ENCODE data around the gene SEZ6L2. TPM values are rescaled to one million over a fixed set of nuclear protein-coding genes. Genes with fewer than 3 reads are reported as not detected.

SEZ6L2 gene
- total RNA-seq, 1 experiment from 2014 or later: 70.7 TPM

DNA sequence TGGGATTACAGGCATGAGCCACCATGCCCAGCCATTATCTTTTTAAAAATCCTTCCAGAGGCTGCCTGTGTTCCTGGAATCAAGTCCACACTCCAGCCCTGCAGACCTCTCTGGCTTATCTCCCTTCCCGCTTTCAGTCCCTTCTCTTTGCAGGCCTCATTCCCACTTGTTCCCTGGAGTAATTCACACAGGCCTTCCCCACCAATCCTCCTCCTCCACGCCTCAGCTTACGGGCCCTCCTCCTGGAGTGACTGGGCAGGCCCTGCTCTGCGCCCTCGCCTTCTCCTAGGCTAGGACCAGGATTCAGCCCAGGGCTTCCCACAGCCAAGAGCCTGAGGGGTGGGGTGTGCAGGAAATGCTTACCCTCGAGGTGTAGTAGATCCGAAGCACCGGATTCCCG, 39.1 kb downstream of the SEZ6L2 start:
- Histone ChIP-seq H3K9me3 (ENCODE audit: control insufficient read depth, insufficient read depth, low read depth, low read length) (no peaks in the 10 kb centered on the region), H3K27ac (ENCODE audit: low read length) (no peak overlapping the region), H3K27me3 (ENCODE audit: control insufficient read depth, insufficient read depth, low read length) (no peaks in the 10 kb centered on the region), H3K4me1 (ENCODE audit: control insufficient read depth, insufficient read depth, low read length) (no peaks in the 10 kb centered on the region), H3K4me3 (ENCODE audit: low read depth in 2 of 2, low read length in 2 of 2) (no peak overlapping the region), H3K36me3 (ENCODE audit: control insufficient read depth, insufficient read depth, low read length) (no peaks in the 10 kb centered on the region)
- TF ChIP-seq TCF7L2 (IDR thresholded peaks at IDR 0.05; ENCODE audit: low read depth, low read length) (no peak), POLR2AphosphoS5 (IDR thresholded peaks at IDR 0.05; ENCODE audit: low read depth, low read length) (no peak), SIN3A (IDR thresholded peaks at IDR 0.05; ENCODE audit: borderline replicate concordance, insufficient read depth, low read depth, low read length) (no peak)
- TF ChIP-seq, protein P1, sequence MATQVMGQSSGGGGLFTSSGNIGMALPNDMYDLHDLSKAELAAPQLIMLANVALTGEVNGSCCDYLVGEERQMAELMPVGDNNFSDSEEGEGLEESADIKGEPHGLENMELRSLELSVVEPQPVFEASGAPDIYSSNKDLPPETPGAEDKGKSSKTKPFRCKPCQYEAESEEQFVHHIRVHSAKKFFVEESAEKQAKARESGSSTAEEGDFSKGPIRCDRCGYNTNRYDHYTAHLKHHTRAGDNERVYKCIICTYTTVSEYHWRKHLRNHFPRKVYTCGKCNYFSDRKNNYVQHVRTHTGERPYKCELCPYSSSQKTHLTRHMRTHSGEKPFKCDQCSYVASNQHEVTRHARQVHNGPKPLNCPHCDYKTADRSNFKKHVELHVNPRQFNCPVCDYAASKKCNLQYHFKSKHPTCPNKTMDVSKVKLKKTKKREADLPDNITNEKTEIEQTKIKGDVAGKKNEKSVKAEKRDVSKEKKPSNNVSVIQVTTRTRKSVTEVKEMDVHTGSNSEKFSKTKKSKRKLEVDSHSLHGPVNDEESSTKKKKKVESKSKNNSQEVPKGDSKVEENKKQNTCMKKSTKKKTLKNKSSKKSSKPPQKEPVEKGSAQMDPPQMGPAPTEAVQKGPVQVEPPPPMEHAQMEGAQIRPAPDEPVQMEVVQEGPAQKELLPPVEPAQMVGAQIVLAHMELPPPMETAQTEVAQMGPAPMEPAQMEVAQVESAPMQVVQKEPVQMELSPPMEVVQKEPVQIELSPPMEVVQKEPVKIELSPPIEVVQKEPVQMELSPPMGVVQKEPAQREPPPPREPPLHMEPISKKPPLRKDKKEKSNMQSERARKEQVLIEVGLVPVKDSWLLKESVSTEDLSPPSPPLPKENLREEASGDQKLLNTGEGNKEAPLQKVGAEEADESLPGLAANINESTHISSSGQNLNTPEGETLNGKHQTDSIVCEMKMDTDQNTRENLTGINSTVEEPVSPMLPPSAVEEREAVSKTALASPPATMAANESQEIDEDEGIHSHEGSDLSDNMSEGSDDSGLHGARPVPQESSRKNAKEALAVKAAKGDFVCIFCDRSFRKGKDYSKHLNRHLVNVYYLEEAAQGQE (IDR thresholded peaks at IDR 0.05; ENCODE audit: insufficient read depth in 1 of 2, low read depth in 2 of 2, low read length in 1 of 2): no peak
- TF ChIP-seq, protein P2, sequence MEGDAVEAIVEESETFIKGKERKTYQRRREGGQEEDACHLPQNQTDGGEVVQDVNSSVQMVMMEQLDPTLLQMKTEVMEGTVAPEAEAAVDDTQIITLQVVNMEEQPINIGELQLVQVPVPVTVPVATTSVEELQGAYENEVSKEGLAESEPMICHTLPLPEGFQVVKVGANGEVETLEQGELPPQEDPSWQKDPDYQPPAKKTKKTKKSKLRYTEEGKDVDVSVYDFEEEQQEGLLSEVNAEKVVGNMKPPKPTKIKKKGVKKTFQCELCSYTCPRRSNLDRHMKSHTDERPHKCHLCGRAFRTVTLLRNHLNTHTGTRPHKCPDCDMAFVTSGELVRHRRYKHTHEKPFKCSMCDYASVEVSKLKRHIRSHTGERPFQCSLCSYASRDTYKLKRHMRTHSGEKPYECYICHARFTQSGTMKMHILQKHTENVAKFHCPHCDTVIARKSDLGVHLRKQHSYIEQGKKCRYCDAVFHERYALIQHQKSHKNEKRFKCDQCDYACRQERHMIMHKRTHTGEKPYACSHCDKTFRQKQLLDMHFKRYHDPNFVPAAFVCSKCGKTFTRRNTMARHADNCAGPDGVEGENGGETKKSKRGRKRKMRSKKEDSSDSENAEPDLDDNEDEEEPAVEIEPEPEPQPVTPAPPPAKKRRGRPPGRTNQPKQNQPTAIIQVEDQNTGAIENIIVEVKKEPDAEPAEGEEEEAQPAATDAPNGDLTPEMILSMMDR (IDR thresholded peaks at IDR 0.05): no peak
- CTCF ChIA-PET: no interaction called here
- POLR2A ChIA-PET: no interaction called here
- intact Hi-C loops (cut with micrococcal nuclease; ENCODE audit: unreplicated experiment) (no loop called here), in situ Hi-C loops (cut with HindIII; ENCODE audit: low pct_unique_long_range_greater_than_20kb, low sequenced_read_pairs) (no loop called here)
- ATAC-seq (no peak), DNase-seq (ENCODE audit: low read depth, low spot score) (no peak)
- no TSS peak for BruUV-seq (replicated peaks)

DNA sequence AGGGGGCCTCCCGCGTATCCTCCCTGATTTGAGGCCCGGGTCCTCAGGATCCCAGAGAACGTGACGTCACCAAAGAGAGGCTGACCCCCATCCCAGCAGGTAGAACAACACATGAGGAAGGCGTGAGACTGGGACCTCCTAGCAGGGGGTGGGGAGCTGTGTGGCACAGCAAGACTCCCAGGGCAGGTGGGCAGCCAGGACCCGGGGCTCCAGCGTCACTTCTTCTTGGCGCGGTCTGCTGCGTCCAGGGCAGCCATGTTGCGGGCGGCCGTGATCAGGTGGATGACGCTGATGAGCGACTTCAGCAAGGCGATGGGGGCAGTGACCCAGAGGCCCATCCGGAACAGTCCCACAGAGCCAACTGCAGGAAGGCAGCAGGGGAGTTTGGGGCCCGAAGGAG, 40.4 kb downstream of the SEZ6L2 start:
- in situ Hi-C loops (cut with HindIII; ENCODE audit: low pct_unique_long_range_greater_than_20kb, low sequenced_read_pairs): no loop called here
- CTCF ChIA-PET: no interaction called here

More for the DNA sequence above, 40.4 kb downstream of the SEZ6L2 start:
- TF ChIP-seq, protein P2 (IDR thresholded peaks at IDR 0.05): no peak
- no peak for TF ChIP-seq SIN3A (IDR thresholded peaks at IDR 0.05; ENCODE audit: borderline replicate concordance, insufficient read depth, low read depth, low read length)
- TF ChIP-seq POLR2AphosphoS5 (IDR thresholded peaks at IDR 0.05; ENCODE audit: low read depth, low read length): no peak
- TF ChIP-seq, protein P1 (IDR thresholded peaks at IDR 0.05; ENCODE audit: insufficient read depth in 1 of 2, low read depth in 2 of 2, low read length in 1 of 2): no peak
- TF ChIP-seq TCF7L2 (IDR thresholded peaks at IDR 0.05; ENCODE audit: low read depth, low read length): no peak
- DNase-seq (ENCODE audit: low read depth, low spot score) (no peak), ATAC-seq (no peak)
- POLR2A ChIA-PET: no interaction called here
- H3K4me3 ChIP-seq (ENCODE audit: low read depth in 2 of 2, low read length in 2 of 2): no peak overlapping the region
- no peaks in the 10 kb centered on the region for H3K36me3 ChIP-seq (ENCODE audit: control insufficient read depth, insufficient read depth, low read length)
- H3K27ac ChIP-seq (ENCODE audit: low read length): no peak overlapping the region
- intact Hi-C loops (cut with micrococcal nuclease; ENCODE audit: unreplicated experiment): no loop called here
- BruUV-seq (replicated peaks): no TSS peak
- H3K4me1 ChIP-seq (ENCODE audit: control insufficient read depth, insufficient read depth, low read length): no peaks in the 10 kb centered on the region
- no peaks in the 10 kb centered on the region for H3K9me3 ChIP-seq (ENCODE audit: control insufficient read depth, insufficient read depth, low read depth, low read length)
- H3K27me3 ChIP-seq (ENCODE audit: control insufficient read depth, insufficient read depth, low read length): no peaks in the 10 kb centered on the region
